IMR-90 (cell line): ENCODE results near the gene ERBB4.

Experiments used
- MXI1 ChIP-seq: IDR thresholded peaks from 2 replicates; pipeline ENCODE4 v1.6.1; 2012; ENCODE audit warnings: low read depth, mild to moderate bottlenecking, low read length, moderate library complexity, borderline replicate concordance
- POLR2A ChIP-seq: IDR thresholded peaks from 2 replicates; pipeline ENCODE4 v1.6.1; 2012; ENCODE audit warnings: mild to moderate bottlenecking, low read depth, low read length
- TF ChIP-seq, protein P1 (sequence below): conservative IDR thresholded peaks from 2 replicates; pipeline ENCODE4 v1.5.1; 2012; ENCODE audit warnings: mild to moderate bottlenecking, low read depth, low read length, improper control_type of control experiment
- TF ChIP-seq, protein P2 (sequence below): fragments of 150-350 bp; IDR thresholded peaks from 2 replicates; pipeline ENCODE4 v1.6.1; 2017; ENCODE audit warnings: mild to moderate bottlenecking, antibody characterized with exemption, low read length, low read depth

GRCh38 chr2:212547716-212548454 lies 9.3 kb upstream of the ERBB4 start:
- TF ChIP-seq POLR2A (no peak), MXI1 (no peak)
- TF ChIP-seq, protein P1, sequence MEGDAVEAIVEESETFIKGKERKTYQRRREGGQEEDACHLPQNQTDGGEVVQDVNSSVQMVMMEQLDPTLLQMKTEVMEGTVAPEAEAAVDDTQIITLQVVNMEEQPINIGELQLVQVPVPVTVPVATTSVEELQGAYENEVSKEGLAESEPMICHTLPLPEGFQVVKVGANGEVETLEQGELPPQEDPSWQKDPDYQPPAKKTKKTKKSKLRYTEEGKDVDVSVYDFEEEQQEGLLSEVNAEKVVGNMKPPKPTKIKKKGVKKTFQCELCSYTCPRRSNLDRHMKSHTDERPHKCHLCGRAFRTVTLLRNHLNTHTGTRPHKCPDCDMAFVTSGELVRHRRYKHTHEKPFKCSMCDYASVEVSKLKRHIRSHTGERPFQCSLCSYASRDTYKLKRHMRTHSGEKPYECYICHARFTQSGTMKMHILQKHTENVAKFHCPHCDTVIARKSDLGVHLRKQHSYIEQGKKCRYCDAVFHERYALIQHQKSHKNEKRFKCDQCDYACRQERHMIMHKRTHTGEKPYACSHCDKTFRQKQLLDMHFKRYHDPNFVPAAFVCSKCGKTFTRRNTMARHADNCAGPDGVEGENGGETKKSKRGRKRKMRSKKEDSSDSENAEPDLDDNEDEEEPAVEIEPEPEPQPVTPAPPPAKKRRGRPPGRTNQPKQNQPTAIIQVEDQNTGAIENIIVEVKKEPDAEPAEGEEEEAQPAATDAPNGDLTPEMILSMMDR, result no peak
- TF ChIP-seq, protein P2, sequence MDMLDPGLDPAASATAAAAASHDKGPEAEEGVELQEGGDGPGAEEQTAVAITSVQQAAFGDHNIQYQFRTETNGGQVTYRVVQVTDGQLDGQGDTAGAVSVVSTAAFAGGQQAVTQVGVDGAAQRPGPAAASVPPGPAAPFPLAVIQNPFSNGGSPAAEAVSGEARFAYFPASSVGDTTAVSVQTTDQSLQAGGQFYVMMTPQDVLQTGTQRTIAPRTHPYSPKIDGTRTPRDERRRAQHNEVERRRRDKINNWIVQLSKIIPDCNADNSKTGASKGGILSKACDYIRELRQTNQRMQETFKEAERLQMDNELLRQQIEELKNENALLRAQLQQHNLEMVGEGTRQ, result no peak
